Islet of Langerhans (tissue), 1 donor: Measurements from ENCODE around the gene DMPK.

Experiments
- FAIRE-seq: peaks from one replicate; lab custom pipeline; 2011; peaks lifted over from hg19 to GRCh38; lab: Jason Lieb, UNC

Gene DMPK

GRCh38 chr19:45782162-45782691, at the start of gene DMPK:
TSS of gene DMPK (minus strand) at chr19:45782490. CDS start at chr19:45782352, 138 bp downstream.
- FAIRE-seq, result no peak

- FAIRE-seq, result no peak
Measured at GRCh38 chr19:45828945-45829344, 46.7 kb upstream of the DMPK start.

- FAIRE-seq, result no peak
Measured at GRCh38 chr19:45828523-45828922, 46.2 kb upstream of the DMPK start.

- no peak for FAIRE-seq
Measured at GRCh38 chr19:45827459-45828093, 45.3 kb upstream of the DMPK start.

- FAIRE-seq, result no peak
Measured at GRCh38 chr19:45826934-45827333, 44.6 kb upstream of the DMPK start.

GRCh38 chr19:45825917-45826893, 43.9 kb upstream of the DMPK start:
- no peak for FAIRE-seq

- no peak for FAIRE-seq
Measured at GRCh38 chr19:45825263-45825605, 42.9 kb upstream of the DMPK start.

- no peak for FAIRE-seq
Measured at GRCh38 chr19:45824531-45825262, 42.4 kb upstream of the DMPK start.

- no peak for FAIRE-seq
Measured at GRCh38 chr19:45824041-45824471, 41.8 kb upstream of the DMPK start.

- FAIRE-seq, result no peak
Measured at GRCh38 chr19:45823182-45823581, 40.9 kb upstream of the DMPK start.

GRCh38 chr19:45822716-45823115, 40.4 kb upstream of the DMPK start:
- no peak for FAIRE-seq

- FAIRE-seq, result no peak
Measured at GRCh38 chr19:45821570-45821969, 39.3 kb upstream of the DMPK start.

- no peak for FAIRE-seq
Measured at GRCh38 chr19:45821103-45821521, 38.8 kb upstream of the DMPK start.

GRCh38 chr19:45820413-45821102, 38.3 kb upstream of the DMPK start:
- FAIRE-seq, result no peak

- no peak for FAIRE-seq
Measured at GRCh38 chr19:45819769-45820168, 37.5 kb upstream of the DMPK start.

GRCh38 chr19:45817725-45818301, 35.5 kb upstream of the DMPK start:
- FAIRE-seq, result no peak

- no peak for FAIRE-seq
Measured at GRCh38 chr19:45817010-45817724, 34.9 kb upstream of the DMPK start.

GRCh38 chr19:45816236-45817009, 34.1 kb upstream of the DMPK start:
- no peak for FAIRE-seq

- FAIRE-seq, result no peak
Measured at GRCh38 chr19:45815481-45816216, 33.4 kb upstream of the DMPK start.
